ENCODE measurements around the gene PSG6.
"Not testable (repeated sequence)": the region's sequence is repeated elsewhere in the genome, so short reads cannot be mapped to it uniquely, and the experiment has no call there.

PSG6 gene

GRCh38 chr19:42900561-42900960, 17.1 kb downstream of the PSG6 start:
- DNase-seq, result not testable (repeated sequence)

GRCh38 chr19:42899674-42900073, 18.0 kb downstream of the PSG6 start:
- not testable (repeated sequence) for DNase-seq

- not testable (repeated sequence) for DNase-seq
Measured at GRCh38 chr19:42899110-42899509, 18.6 kb downstream of the PSG6 start.

- not testable (repeated sequence) for DNase-seq
Measured at GRCh38 chr19:42898656-42899055, 19.0 kb downstream of the PSG6 start.

- DNase-seq, result not testable (repeated sequence)
Measured at GRCh38 chr19:42897729-42898128, 20.0 kb downstream of the PSG6 start.

- DNase-seq, result not testable (repeated sequence)
Measured at GRCh38 chr19:42890446-42890845, 27.2 kb downstream of the PSG6 start.

GRCh38 chr19:42887876-42888445, 29.7 kb downstream of the PSG6 start:
- not testable (repeated sequence) for DNase-seq

GRCh38 chr19:42882730-42883129, 35.0 kb downstream of the PSG6 start:
- not testable (repeated sequence) for DNase-seq

GRCh38 chr19:42882010-42882409, 35.7 kb downstream of the PSG6 start:
- not testable (repeated sequence) for DNase-seq

GRCh38 chr19:42881279-42881678, 36.4 kb downstream of the PSG6 start:
- DNase-seq, result not testable (repeated sequence)

- not testable (repeated sequence) for DNase-seq
Measured at GRCh38 chr19:42880621-42881020, 37.1 kb downstream of the PSG6 start.

- DNase-seq, result no peak
Measured at GRCh38 chr19:42879613-42880012, 38.1 kb downstream of the PSG6 start, which contains the start of gene PSG1. Gene PSG1, minus strand, starts transcription at chr19:42879713. Its CDS starts 132 bp downstream, at chr19:42879581.

- not testable (repeated sequence) for DNase-seq
Measured at GRCh38 chr19:42876596-42876995, 41.1 kb downstream of the PSG6 start.

GRCh38 chr19:42875881-42876280, 41.8 kb downstream of the PSG6 start:
- not testable (repeated sequence) for DNase-seq

GRCh38 chr19:42874901-42875813, 42.5 kb downstream of the PSG6 start:
- not testable (repeated sequence) for DNase-seq

GRCh38 chr19:42874136-42874535, 43.6 kb downstream of the PSG6 start:
- not testable (repeated sequence) for DNase-seq

- no peak for DNase-seq
Measured at GRCh38 chr19:42872608-42873007, 45.1 kb downstream of the PSG6 start.

GRCh38 chr19:42857544-42857867, 60.2 kb downstream of the PSG6 start:
- DNase-seq, result no peak

- DNase-seq, result not testable (repeated sequence)
Measured at GRCh38 chr19:42856866-42857543, 60.7 kb downstream of the PSG6 start.

GRCh38 chr19:42854745-42855144, 62.9 kb downstream of the PSG6 start:
- DNase-seq, result not testable (repeated sequence)

GRCh38 chr19:42853231-42853630, 64.5 kb downstream of the PSG6 start:
- not testable (repeated sequence) for DNase-seq

GRCh38 chr19:42852821-42853220, 64.9 kb downstream of the PSG6 start:
- DNase-seq, result not testable (repeated sequence)
